T-helper 9 cell (primary cell): ENCODE data around the gene NOVA1.

Experiments
- DNase-seq: peaks from one replicate; pipeline ENCODE4 v3.0.0-alpha.2; 2020

Gene NOVA1

GRCh38 chr14:26429205-26429604 is 168.6 kb downstream of the NOVA1 start:
- no peak for DNase-seq

GRCh38 chr14:26427097-26427496 is 170.7 kb downstream of the NOVA1 start:
- no peak for DNase-seq

- DNase-seq: no peak
These were observed 173.3 kb downstream of the NOVA1 start for GRCh38 chr14:26424537-26424936.

- DNase-seq: no peak
These were observed 182.2 kb downstream of the NOVA1 start for GRCh38 chr14:26415618-26416123.

- no peak for DNase-seq
These were observed 182.9 kb downstream of the NOVA1 start for GRCh38 chr14:26414926-26415325.

- no peak for DNase-seq
These were observed 183.7 kb downstream of the NOVA1 start for GRCh38 chr14:26414103-26414502.

- DNase-seq: no peak
These were observed 185.4 kb downstream of the NOVA1 start for GRCh38 chr14:26412421-26412820.

GRCh38 chr14:26410189-26410685 is 187.6 kb downstream of the NOVA1 start:
- no peak for DNase-seq

- no peak for DNase-seq
These were observed 192.9 kb downstream of the NOVA1 start for GRCh38 chr14:26404927-26405326.

- no peak for DNase-seq
These were observed 194.1 kb downstream of the NOVA1 start for GRCh38 chr14:26403760-26404159.

- no peak for DNase-seq
These were observed 195.7 kb downstream of the NOVA1 start for GRCh38 chr14:26402126-26402525.

- DNase-seq: no peak
These were observed 196.5 kb downstream of the NOVA1 start for GRCh38 chr14:26401179-26401968.

GRCh38 chr14:26400373-26400772 is 197.5 kb downstream of the NOVA1 start:
- DNase-seq: no peak

GRCh38 chr14:26398616-26399015 is 199.2 kb downstream of the NOVA1 start:
- no peak for DNase-seq
